Neutrophil (primary cell): ENCODE measurements around the gene PAQR8.

Experiments
- H3K27ac ChIP-seq: fragments of 200-600 bp; sonication (generic); 2 replicates; pipeline ENCODE4 v1.5.1; 2016; ENCODE audit warnings: mild to moderate bottlenecking, moderate library complexity
- H3K27me3 ChIP-seq: fragments of 200-600 bp; sonication (generic); 2 replicates; pipeline ENCODE4 v1.6.0; 2016; ENCODE audit warnings: mild to moderate bottlenecking
- H3K36me3 ChIP-seq: fragments of 200-600 bp; sonication (generic); 2 replicates; pipeline ENCODE4 v1.5.1; 2017
- H3K4me1 ChIP-seq, 2 experiments: fragments of 200-600 bp in 1 of 2; sonication (generic) in 1 of 2; 1 replicate in 1 of 2; 2 replicates in 1 of 2; pipeline versions ENCODE4 v1.5.1 to v1.6.1; 2013 to 2016; ENCODE audit warnings: low read depth in 1 of 2, low read length in 1 of 2, mild to moderate bottlenecking in 1 of 2, moderate library complexity in 1 of 2; ENCODE audit not compliant: control insufficient read depth in 1 of 2, insufficient read depth in 1 of 2
- H3K4me3 ChIP-seq, 2 experiments: fragments of 200-600 bp in 1 of 2; sonication (generic) in 1 of 2; 1 replicate in 1 of 2; 2 replicates in 1 of 2; pipeline ENCODE4 v1.5.1; 2013 to 2016; ENCODE audit warnings: low read depth in 1 of 2, low read length in 1 of 2, mild to moderate bottlenecking in 1 of 2, moderate library complexity in 1 of 2
- H3K9me3 ChIP-seq: fragments of 200-600 bp; sonication (generic); 2 replicates; pipeline ENCODE4 v1.5.1; 2016
- CTCF ChIP-seq: fragments of 200-600 bp; sonication (generic); IDR thresholded peaks from 2 replicates; pipeline ENCODE4 v1.5.1; 2016; ENCODE audit warnings: antibody characterized with exemption

PAQR8 gene

GRCh38 chr6:52347818-52348217 lies 14.1 kb upstream of the PAQR8 start:
- Histone ChIP-seq H3K27ac (no peak overlapping the region), H3K4me3 (no peak overlapping the region), H3K36me3 (no peaks in the 10 kb centered on the region), H3K4me1 (peaks cover 19 to 32% of the 10 kb centered on the region in 2 experiments), H3K27me3 (no peaks in the 10 kb centered on the region), H3K9me3 (no peaks in the 10 kb centered on the region)
- no peak for TF ChIP-seq CTCF

GRCh38 chr6:52351879-52352238 lies 10.1 kb upstream of the PAQR8 start:
- Histone ChIP-seq H3K4me1 (peaks cover 25 to 31% of the 10 kb centered on the region in 2 experiments), H3K36me3 (no peaks in the 10 kb centered on the region), H3K9me3 (no peaks in the 10 kb centered on the region), H3K27ac (peak overlapping the region; percentile 68), H3K27me3 (no peaks in the 10 kb centered on the region), H3K4me3 (no peak overlapping the region)
- TF ChIP-seq CTCF: no peak

- Histone ChIP-seq H3K4me3 (no peak overlapping the region), H3K4me1 (peaks cover 25 to 31% of the 10 kb centered on the region in 2 experiments), H3K27ac (peak overlapping the region; percentile 68), H3K9me3 (no peaks in the 10 kb centered on the region), H3K27me3 (no peaks in the 10 kb centered on the region), H3K36me3 (no peaks in the 10 kb centered on the region)
- no peak for TF ChIP-seq CTCF
Measured at GRCh38 chr6:52352239-52353018, 9.5 kb upstream of the PAQR8 start.

DNA sequence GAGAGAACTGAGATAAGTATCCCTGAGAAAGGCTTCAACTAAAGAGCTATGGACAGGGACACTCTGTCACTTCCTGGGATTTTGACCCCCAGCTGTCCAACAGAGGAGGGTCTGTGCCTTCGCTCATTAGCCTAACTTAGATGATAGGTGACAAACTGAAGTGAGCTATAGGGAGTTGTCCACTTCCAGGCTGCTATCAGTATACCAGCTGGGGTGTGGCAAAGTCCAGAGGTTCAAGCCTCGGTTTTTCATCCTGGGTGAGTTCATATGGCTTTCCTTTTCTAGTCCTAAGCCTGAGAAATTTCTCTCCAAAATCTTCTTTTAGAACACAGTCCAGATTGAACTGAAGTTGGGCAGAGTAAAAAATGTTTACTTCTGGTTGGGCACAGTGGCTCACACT lies 5.9 kb upstream of the PAQR8 start:
- no peaks in the 10 kb centered on the region for H3K36me3 ChIP-seq
- no peak for TF ChIP-seq CTCF
- no peak overlapping the region for H3K4me3 ChIP-seq
- no peak overlapping the region for H3K27ac ChIP-seq
- no peaks in the 10 kb centered on the region for H3K9me3 ChIP-seq
- peaks cover 24 to 25% of the 10 kb centered on the region in 2 experiments for H3K4me1 ChIP-seq
- no peaks in the 10 kb centered on the region for H3K27me3 ChIP-seq

DNA sequence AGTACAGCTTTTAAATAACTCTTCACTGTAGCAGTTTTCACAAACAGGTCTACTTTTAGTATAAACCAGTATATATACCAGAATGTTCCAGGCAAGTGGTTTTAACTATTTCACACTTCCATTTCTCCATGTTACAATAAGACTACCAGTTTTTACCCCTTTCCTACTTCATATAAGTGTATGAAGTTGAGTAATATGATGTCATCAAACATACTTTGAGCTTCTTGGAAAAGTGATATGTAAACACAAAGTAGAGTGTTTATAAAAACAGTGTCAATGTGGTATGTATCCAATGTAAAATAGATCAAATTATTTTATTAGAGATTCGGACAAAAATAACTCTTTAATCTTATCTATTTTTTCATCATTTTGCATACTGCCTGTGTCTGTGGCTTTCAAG lies 2.5 kb upstream of the PAQR8 start:
- no peak for TF ChIP-seq CTCF
- H3K27ac ChIP-seq: no peak overlapping the region
- no peaks in the 10 kb centered on the region for H3K36me3 ChIP-seq

More for the DNA sequence above, 2.5 kb upstream of the PAQR8 start:
- Histone ChIP-seq H3K4me1 (peaks cover 21 to 29% of the 10 kb centered on the region in 2 experiments), H3K9me3 (no peaks in the 10 kb centered on the region), H3K4me3 (no peak overlapping the region), H3K27me3 (no peaks in the 10 kb centered on the region)
